GM18873 (cell line): ENCODE measurements around the gene PRCD.
"Not testable (repeated sequence)": the region's sequence is repeated elsewhere in the genome, so short reads cannot be mapped to it uniquely, and the experiment has no call there.

Source experiments
- ATAC-seq: cut with Tn5 transposase; IDR thresholded peaks from one replicate; pipeline ENCODE4 v1.9.1; 2021; ENCODE audit warnings: mild to moderate bottlenecking, moderate library complexity, moderate number of reproducible peaks; ENCODE audit not compliant: unreplicated experiment, low FRiP score

The PRCD gene

GRCh38 chr17:76525513-76525833 is 14.4 kb upstream of the PRCD start:
- not testable (repeated sequence) for ATAC-seq

GRCh38 chr17:76527016-76527415 is 12.8 kb upstream of the PRCD start:
- ATAC-seq = not testable (repeated sequence)

DNA sequence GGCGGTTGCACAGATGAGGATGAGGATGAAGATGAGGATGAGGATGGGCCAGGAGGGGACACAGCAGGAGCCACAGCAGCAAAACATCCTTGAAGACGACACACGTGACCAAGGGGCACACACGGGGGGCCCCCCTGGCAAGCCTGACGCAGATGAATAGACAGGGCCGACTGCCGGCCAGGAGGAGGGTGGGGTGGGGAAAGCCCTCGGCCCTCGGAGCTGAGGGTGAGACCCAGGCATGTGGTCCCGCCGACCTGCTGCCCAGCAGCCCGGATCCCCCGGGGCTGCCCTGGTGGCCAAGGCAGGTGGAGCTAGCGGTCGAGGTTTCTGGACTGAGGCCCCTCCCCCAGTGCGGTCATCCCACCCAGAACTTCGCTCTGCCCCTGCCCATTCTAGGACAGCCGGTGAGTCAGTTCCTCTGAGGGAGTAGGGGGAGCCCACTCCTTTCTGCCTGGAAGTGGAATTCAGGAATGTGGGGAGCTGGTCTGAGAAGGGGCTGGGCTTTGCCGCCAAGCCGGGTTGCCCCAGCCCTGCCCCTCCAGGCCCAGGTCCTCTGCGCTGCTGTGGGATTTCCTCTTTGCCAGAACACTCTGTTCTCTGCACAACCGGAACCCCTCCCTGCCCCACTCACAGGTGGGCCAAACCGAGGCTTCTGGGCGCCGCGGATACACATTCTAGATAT is 12.3 kb upstream of the PRCD start:
- ATAC-seq = peak; percentile 41

GRCh38 chr17:76528156-76528527 is 11.7 kb upstream of the PRCD start:
- peak; percentile 33 for ATAC-seq

DNA sequence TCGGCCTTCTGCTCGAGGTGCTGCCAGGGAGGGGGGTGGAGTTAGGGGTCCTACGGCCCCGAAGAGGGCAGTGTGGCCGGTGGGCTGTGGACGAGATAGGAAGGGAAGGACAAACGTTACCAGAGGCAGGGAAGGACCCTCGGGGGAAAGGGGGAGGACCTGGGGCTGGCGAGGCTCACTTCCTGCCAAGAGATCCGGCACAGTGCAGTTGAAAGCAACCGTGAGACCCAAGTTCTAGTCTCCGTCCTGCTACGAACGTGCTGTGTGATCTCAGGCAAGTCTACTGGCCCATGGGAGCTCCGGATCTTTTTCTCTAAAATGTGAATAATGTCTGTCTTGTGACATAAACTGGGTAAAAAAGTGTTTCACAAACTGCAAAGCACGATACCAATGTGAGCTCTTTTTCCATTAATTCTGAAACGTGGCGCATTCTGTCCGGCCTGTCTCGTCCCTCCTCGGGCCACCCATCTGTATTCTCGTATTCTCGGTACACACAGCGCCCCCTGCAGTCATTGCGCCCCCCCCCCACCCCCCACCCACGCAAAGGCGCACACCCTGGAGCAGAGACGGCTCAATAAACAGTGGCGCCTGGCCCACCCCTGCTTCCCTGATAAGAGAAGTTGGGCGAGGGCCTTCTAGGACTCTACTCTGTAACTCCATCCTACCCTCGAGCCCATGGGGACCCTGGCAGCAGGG is 11.2 kb upstream of the PRCD start:
- no peak for ATAC-seq

DNA sequence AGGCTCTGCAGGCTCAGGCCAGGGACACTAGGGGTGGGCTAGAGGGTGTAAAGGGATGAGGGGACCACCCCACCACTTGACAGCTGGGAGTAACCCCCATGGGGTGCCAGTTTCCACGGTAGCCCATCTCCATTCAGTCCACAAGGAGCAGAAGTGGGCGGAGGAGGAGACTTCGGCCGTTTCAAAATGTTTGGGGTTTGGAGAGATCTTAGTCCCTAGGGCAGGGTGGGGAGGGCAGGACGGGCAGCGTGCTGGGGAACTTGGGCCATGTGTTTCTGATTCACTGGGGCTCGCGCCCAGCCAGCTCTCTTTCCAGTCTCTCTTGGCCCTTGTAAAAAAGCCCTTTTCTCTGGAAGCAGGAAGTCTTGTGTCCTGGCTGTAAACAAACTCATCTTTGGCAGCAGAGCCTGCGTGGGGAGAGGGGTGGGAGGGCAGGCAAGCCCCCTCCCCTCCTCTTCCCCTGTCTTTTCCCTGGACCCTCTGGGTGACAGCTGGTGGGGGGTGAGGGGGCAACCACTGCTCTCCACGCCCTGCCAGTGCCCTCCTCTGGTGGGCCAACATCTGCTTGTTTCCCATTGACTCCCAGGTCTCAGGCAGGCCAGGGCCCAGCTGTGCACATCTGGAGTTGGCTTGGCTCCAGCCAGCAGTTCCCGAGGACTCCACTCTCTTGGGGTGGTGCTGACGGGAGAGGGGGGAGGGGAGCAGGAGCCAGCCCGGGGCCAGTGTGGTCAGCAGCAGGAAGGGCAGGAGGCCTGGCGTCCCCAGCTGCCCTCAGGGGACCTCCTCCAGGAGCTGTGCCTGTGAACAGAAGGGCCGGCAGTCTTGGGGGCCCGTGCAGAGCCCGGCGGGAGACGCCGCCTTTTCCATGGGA is 10.4 kb upstream of the PRCD start:
- no peak for ATAC-seq

DNA sequence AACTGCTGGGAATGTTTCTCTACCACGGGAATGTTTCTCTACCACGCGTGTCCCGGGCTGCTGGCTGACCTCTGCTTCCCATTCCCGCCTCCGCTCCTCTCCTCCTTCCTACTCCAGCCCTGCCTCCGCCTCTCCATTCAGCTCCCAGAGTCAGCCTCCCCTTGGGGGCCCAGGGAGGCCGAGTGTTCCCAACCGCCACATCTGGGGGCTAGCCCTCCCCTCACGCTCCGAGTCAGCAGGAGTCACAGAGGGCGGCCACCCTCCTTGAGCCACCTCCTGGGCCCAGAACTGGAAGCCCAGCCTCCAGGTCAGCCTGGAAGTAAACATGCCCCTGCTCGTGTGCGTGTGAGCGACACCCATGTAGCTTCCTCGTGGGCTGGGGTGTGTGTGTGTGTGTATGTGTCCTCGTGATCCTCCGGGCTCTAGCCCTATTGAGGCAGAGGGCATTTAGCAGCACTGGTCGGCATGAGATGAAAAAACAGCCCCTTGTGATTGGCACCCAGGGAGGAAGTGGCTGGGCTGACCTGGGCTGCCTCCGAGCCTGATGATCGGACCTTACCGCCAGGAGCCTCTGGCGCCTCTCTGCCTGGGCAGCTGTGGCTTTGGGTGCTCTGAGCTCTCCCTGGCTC is 9.6 kb upstream of the PRCD start:
- ATAC-seq = no peak

GRCh38 chr17:76530811-76531485 is 8.9 kb upstream of the PRCD start:
- no peak for ATAC-seq

- ATAC-seq = no peak
These were observed 8.3 kb upstream of the PRCD start for GRCh38 chr17:76531486-76532038.

DNA sequence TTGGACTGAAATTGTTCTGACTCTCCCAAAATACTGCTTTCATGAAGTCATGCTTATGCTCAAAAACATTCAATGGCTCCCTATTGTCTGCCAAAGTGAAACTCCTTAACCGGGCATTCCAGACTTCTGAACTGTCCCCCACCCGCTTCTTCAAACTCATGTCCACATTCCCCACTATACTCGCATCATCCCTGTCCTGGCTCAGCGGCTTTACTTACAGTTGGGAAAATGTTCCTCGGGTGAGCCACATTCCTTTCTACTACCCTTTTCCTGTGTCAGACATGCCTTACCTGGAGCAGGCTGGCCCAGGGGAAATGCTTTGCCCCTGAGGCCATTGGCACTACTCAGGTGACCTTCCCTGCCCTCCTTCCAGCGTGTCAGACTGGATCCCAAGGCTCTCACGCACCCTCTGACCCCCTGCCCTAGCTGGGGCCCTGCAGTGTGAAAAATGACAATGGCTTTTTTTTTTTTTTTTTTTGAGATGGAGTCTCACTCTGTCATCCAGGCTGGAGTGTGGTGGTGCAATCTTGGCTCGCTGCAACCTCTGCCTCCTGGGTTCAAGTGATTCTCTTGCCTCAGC is 7.7 kb upstream of the PRCD start:
- ATAC-seq = no peak

DNA sequence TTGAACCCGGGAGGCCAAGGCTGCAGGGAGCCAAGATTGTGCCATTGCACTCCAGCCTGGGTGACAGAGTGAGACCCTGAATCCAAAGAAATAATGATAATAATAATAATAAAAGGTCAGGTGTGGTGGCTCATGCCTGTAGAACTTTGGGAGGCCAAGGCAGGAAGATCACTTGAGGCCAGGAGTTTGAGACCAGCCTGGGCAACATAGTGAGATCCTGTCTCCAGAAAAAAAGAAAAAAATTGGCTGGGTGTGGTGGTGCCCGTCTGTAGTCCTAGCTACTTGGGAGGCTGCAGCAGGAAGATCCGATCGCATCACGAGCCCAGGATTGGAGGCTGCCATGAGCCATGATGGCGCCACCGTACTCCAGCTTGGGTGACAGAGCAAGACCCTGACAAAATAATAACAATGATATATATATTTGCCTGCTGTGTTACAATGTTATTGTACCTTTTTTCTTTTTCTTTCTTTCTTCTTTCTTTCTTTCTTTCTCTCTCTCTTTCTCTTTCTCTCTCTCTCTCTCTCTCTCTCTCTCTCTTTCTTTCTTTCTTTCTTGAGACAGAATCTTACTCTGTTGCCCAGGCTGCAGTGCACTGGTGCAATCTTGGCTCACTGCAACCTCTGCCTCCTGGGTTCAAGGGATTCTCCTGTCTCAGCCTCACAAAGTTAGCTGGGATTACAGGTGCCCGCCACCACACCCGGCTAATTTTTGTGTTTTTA is 6.0 kb upstream of the PRCD start:
- not testable (repeated sequence) for ATAC-seq

GRCh38 chr17:76534831-76535732 is 4.8 kb upstream of the PRCD start:
- no peak for ATAC-seq

DNA sequence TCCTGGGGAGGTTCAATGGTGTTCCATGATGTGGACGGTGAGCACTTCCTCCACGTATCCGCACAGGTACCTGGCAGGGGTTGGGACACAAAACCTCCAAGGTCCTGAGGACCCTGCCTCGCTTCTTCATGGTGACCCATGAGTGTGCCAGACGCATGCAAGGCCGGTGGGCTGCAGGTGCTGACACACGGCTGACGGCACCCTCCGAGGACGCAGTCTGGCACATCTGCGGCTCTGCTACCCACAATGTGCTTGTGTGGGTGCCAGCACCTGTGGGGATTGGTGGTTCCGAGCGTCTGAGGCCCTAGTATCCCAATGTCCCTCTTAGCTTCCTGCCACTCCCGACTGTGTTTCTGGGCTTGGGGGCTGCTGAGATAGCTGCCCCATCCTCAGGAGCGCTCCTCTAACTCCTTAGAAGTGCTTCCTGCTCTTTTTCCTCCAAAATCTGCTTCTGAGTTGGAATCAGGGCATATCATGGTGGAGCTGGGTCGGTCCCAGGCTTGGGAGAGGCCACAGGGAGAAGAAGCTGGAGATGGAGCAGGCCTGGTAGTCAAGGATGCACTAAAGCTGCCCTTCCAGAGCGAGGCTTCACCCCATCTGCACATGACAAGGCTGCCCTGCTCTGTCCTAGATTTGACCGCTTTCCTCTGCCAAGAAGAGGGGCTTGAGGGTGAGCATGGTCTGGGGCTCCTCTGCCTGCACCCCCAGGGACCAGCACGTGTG is 3.9 kb upstream of the PRCD start:
- ATAC-seq = no peak

DNA sequence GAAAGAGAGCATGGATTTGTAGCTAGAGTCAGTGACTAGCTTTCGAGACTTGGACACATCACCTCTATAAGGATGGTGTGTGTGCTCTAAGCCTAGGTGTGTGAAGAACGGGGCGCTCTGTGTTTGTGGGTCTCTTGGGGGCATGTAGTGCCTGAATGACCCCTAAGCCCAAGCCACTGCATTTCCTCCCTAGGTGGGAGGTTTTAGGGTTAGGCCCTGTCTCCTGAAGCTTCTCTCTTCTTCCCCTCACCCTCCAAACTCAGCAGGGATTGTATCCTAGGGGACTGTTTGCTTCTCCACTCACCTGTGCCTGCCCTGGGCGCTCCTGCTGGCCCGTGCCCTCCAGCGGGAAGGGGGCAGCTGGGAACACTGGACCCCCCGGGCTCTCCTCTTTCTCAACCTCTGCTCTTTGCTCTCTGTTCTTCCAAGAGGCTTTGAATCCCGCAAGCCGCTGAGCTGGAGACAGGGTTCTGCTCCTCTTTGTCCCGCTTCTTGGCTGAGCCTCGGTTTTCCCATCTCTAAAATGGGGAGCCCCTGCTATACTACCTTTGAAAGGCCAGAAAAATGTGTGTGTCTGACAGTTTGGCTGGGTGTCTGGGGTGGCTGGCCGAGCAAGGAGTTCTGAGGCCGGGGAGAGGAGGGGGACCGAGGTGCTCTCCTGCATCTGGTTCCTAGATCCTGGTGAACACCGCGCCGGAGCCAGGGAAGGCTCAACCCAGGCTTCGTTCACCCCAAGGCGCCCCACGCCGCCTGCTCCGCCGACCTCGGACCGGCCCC is 3.1 kb upstream of the PRCD start:
- no peak for ATAC-seq

DNA sequence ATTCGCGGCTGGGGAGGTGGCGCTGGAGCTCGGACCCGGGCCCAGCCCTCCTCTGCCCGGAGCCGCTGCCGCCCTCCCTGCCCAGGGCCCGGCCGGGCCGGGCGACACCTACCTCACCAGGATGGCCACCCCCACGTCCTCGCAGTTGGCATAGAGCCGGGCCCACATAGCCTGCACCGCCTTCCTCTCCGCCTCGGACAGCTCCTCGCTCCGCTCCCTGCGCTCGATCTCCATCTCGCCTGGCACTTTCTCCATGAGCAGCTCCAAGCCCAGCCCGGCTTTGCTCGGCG is 2.6 kb upstream of the PRCD start:
- no peak for ATAC-seq

GRCh38 chr17:76537578-76538280 is 2.1 kb upstream of the PRCD start, which contains the start of gene CYGB:
Gene CYGB (minus strand): TSS chr17:76537709. CDS start chr17:76537542, 167 bp downstream.
- no peak for ATAC-seq
